Endothelial cell of umbilical vein (primary cell): Measurements from ENCODE around the gene HYAL2. TPM values are rescaled to one million over a fixed set of nuclear protein-coding genes. Genes with fewer than 3 reads are reported as not detected.

Source experiments
- BruUV-seq: library from RNA; stranded (reverse); fragments of 400-500 nt; replicated peaks from 2 replicates; lab custom pipeline; 2021; lab: Mats Ljungman, UMichigan
- CTCF ChIA-PET: fragments of 300-600, 350-600 bp; sonication (Branson Sonifier 250); formaldehyde crosslinking; loops from one replicate; lab custom pipeline; 2021; ENCODE audit warnings: antibody characterized with exemption, inconsistent platforms; lab: Charles Lee
- POLR2A ChIA-PET: fragments of 300-600, 350-600 bp; sonication (Branson Sonifier 250); formaldehyde crosslinking; loops from one replicate; lab custom pipeline; 2021; ENCODE audit warnings: antibody characterized with exemption, inconsistent platforms; lab: Charles Lee
- DNase-seq: peaks from one replicate; pipeline ENCODE4 v3.0.0-alpha.2; 2011; ENCODE audit warnings: low read depth, low spot score
- FAIRE-seq: peaks from 2 replicates; lab custom pipeline; 2011; peaks lifted over from hg19 to GRCh38; lab: Jason Lieb, UNC
- H2AFZ ChIP-seq: 2 replicates; pipeline ENCODE4 v1.6.0; 2012; ENCODE audit warnings: low read depth, low read length, control low read depth, inconsistent platforms
- H3K27ac ChIP-seq: 2 replicates; pipeline ENCODE4 v1.5.1; 2011; ENCODE audit warnings: low read depth, mild to moderate bottlenecking, control low read depth, low read length, moderate library complexity; ENCODE audit not compliant: insufficient read depth
- H3K27me3 ChIP-seq, 2 experiments: 2 replicates each; pipeline versions ENCODE4 v1.6.0 to v1.6.1; 2011; ENCODE audit warnings: low read length in 2 of 2, mixed read lengths in 1 of 2; ENCODE audit not compliant: control insufficient read depth in 2 of 2, insufficient read depth in 2 of 2
- H3K36me3 ChIP-seq, 2 experiments: 2 replicates in 1 of 2; 3 replicates in 1 of 2; pipeline ENCODE4 v1.5.1; 2011; ENCODE audit warnings: low read length in 2 of 2, mild to moderate bottlenecking in 1 of 2, moderate library complexity in 1 of 2; ENCODE audit not compliant: control insufficient read depth in 2 of 2, insufficient read depth in 2 of 2; ENCODE audit errors: extremely low read depth in 1 of 2
- H3K4me1 ChIP-seq: 3 replicates; pipeline ENCODE4 v1.5.1; 2011; ENCODE audit warnings: mild to moderate bottlenecking, low read length; ENCODE audit not compliant: control insufficient read depth, insufficient read depth; ENCODE audit errors: extremely low read depth
- H3K4me2 ChIP-seq: 2 replicates; pipeline ENCODE4 v1.6.1; 2011; ENCODE audit warnings: low read length, control low read depth, mixed read lengths; ENCODE audit not compliant: insufficient read depth
- H3K4me3 ChIP-seq, 3 experiments: fragments of 200-600 bp in 1 of 3; sonication (generic), shearing (Covaris generic) in 1 of 3; replicated peaks in 1 of 3; 2 replicates each; pipeline ENCODE4 v1.5.1; 2011 to 2016; ENCODE audit warnings: control low read depth in 3 of 3, low read length in 3 of 3, mild to moderate bottlenecking in 2 of 3, inconsistent platforms in 1 of 3, low read depth in 1 of 3, moderate library complexity in 1 of 3; ENCODE audit not compliant: insufficient read depth in 1 of 3
- H3K79me2 ChIP-seq: 2 replicates; pipeline ENCODE4 v1.6.0; 2012; ENCODE audit warnings: low read length, inconsistent platforms; ENCODE audit not compliant: control insufficient read depth, insufficient read depth
- H3K9ac ChIP-seq: replicated peaks from 2 replicates; pipeline ENCODE3; 2011; ENCODE audit warnings: low read length, control low read depth; ENCODE audit not compliant: insufficient read depth; ENCODE audit errors: extremely low read depth
- H3K9me1 ChIP-seq: replicated peaks from 3 replicates; pipeline ENCODE4 v1.6.0; 2011; ENCODE audit warnings: mild to moderate bottlenecking, low read length; ENCODE audit not compliant: control insufficient read depth, insufficient read depth; ENCODE audit errors: extremely low read depth
- H3K9me3 ChIP-seq: replicated peaks from 2 replicates; pipeline ENCODE4 v1.5.1; 2012; ENCODE audit warnings: low read length, inconsistent platforms; ENCODE audit not compliant: control insufficient read depth, insufficient read depth
- H4K20me1 ChIP-seq: replicated peaks from 2 replicates; pipeline ENCODE3; 2011; ENCODE audit warnings: mild to moderate bottlenecking, low read length; ENCODE audit not compliant: control insufficient read depth, insufficient read depth; ENCODE audit errors: extremely low read depth
- CTCF ChIP-seq, 2 donors: IDR thresholded peaks; 1 replicate in 1 of 2; 2 replicates in 1 of 2; pipeline ENCODE4 v1.5.1; 2011; ENCODE audit warnings: low read length in 2 of 2, mild to moderate bottlenecking in 2 of 2, moderate library complexity in 2 of 2, control low read depth in 1 of 2, inconsistent platforms in 1 of 2, low read depth in 1 of 2; ENCODE audit not compliant: insufficient read depth in 1 of 2; ENCODE audit errors: extremely low read depth in 1 of 2
- EZH2 ChIP-seq: IDR thresholded peaks from 2 replicates; pipeline ENCODE4 v1.6.1; 2012; ENCODE audit warnings: borderline replicate concordance, low read depth, mild to moderate bottlenecking, moderate library complexity, low read length, inconsistent platforms; ENCODE audit not compliant: severe bottlenecking
- GATA2 ChIP-seq: IDR thresholded peaks from 2 replicates; pipeline ENCODE4 v1.7.0; 2011; ENCODE audit warnings: low read depth, mild to moderate bottlenecking, moderate library complexity, mixed read lengths, low read length; ENCODE audit not compliant: insufficient read length, insufficient read depth
- JUN ChIP-seq: IDR thresholded peaks from 2 replicates; pipeline ENCODE4 v1.6.1; 2011; ENCODE audit warnings: borderline replicate concordance, low read depth; ENCODE audit not compliant: insufficient read length, insufficient read depth
- POLR2A ChIP-seq: IDR thresholded peaks from 2 replicates; pipeline ENCODE4 v1.6.1; 2012; ENCODE audit warnings: low read depth, mild to moderate bottlenecking, control low read depth, low read length
- POLR2AphosphoS5 ChIP-seq: IDR thresholded peaks from 2 replicates; pipeline ENCODE4 v1.6.1; 2012; ENCODE audit warnings: low read depth, mild to moderate bottlenecking, control low read depth, low read length, moderate library complexity; ENCODE audit not compliant: insufficient read depth
- dilution Hi-C: fragments of 300-500 bp; cut with MboI; formaldehyde crosslinking; loops from one replicate; pipeline ENCODE4 v1.15.0; 2019; ENCODE audit warnings: low sequenced_read_pairs; ENCODE audit not compliant: extremely low pct_ligation_motif_present
- intact Hi-C: fragments of 100-400 bp; cut with micrococcal nuclease; formaldehyde crosslinking; loops from one replicate; pipeline ENCODE4 v1.10.0; 2022
- polyA plus RNA-seq, 4 experiments: library from polyadenylated mRNA; depleted of rRNA in 3 of 4; stranded (reverse) in 3 of 4; unstranded in 1 of 4; fragments of >200 nt; gene quantifications; 2 replicates each; pipeline versions ENCODE4 v1.2.1 to v1.2.3, GENCODE V29; 2011 to 2012; ENCODE audit warnings: missing spikeins in 1 of 4
- total RNA-seq: library from RNA; stranded (reverse); gene quantifications from 2 replicates; pipeline ENCODE4 v1.2.3, GENCODE V29; 2021

Gene HYAL2
- total and polyA plus RNA-seq, 2 donors (not counting 3 experiments of a cell fraction or from before 2014, with no cell fraction given): 266 to 970 TPM

- Histone ChIP-seq H3K9me1 (no peaks in the 10 kb centered on the region), H3K36me3 (peaks cover 2 to 19% of the 10 kb centered on the region in 2 experiments), H3K27me3 (no peaks in the 10 kb centered on the region), H3K79me2 (peaks cover 34% of the 10 kb centered on the region), H3K4me3 (no peak overlapping the region), H3K27ac (peak overlapping the region; percentile 99), H3K9ac (peak overlapping the region; percentile 83), H3K4me2 (peak overlapping the region; percentile 59), H2AFZ (no peak overlapping the region), H4K20me1 (no peaks in the 10 kb centered on the region), H3K9me3 (no peaks in the 10 kb centered on the region), H3K4me1 (peaks cover 45% of the 10 kb centered on the region)
- TF ChIP-seq GATA2: no peak
- TF ChIP-seq JUN: no peak
- peak; percentile 57 for TF ChIP-seq POLR2A
- TF ChIP-seq EZH2: no peak
- peak; percentile 89 to 91 for TF ChIP-seq CTCF (IDR thresholded peaks at IDR 0.05; ENCODE audit: extremely low read depth in 1 of 2, insufficient read depth in 1 of 2, low read depth in 1 of 2, low read length in 2 of 2)
- TF ChIP-seq POLR2AphosphoS5: no peak
- intact Hi-C loops (loop anchor here (1.0 to 2.0 kb wide), 3 partner anchors 50 to 129 kb away; no protein-coding TSS in a partner anchor), dilution Hi-C loops (no loop called here)
- no peak for FAIRE-seq
- BruUV-seq: no TSS peak
- ChIA-PET POLR2A (interaction anchor here (5.1 kb wide), 1 partner anchor 11 kb away, joined by 38 read pairs; no protein-coding TSS in a partner anchor), CTCF (interaction anchor here (0.6 to 4.3 kb wide), 24 partner anchors 8 to 218 kb away, joined by 3 to 66 read pairs (median 7); partner anchors contain the start of genes CYB561D2, HYAL1, HYAL3 and IFRD2)
- peak; percentile 76 for DNase-seq
Observed at GRCh38 chr3:50324351-50325112, 2.0 kb upstream of the HYAL2 start.
